ENCODE data around the gene FNDC3B.

FNDC3B gene

GRCh38 chr3:172151651-172152649 is 112.6 kb downstream of the FNDC3B start:
- no peak for TF ChIP-seq CTCF (IDR thresholded peaks at IDR 0.05; ENCODE audit: low read depth, low read length, missing control alignments)
- H3K4me3 ChIP-seq (ENCODE audit: low read depth, low read length): no peak overlapping the region
- in situ Hi-C loops (cut with HindIII; ENCODE audit: low sequenced_read_pairs): no loop called here
- no peak for DNase-seq (ENCODE audit: low read depth)

GRCh38 chr3:172152874-172153273 is 113.5 kb downstream of the FNDC3B start:
- no peak for TF ChIP-seq CTCF (IDR thresholded peaks at IDR 0.05; ENCODE audit: low read depth, low read length, missing control alignments)
- no peak for DNase-seq (ENCODE audit: low read depth)
- in situ Hi-C loops (cut with HindIII; ENCODE audit: low sequenced_read_pairs): no loop called here
- H3K4me3 ChIP-seq (ENCODE audit: low read depth, low read length): no peak overlapping the region

- no peak overlapping the region for H3K4me3 ChIP-seq (ENCODE audit: low read depth, low read length)
- peak; percentile 95 for DNase-seq (ENCODE audit: low read depth)
- TF ChIP-seq CTCF (IDR thresholded peaks at IDR 0.05; ENCODE audit: low read depth, low read length, missing control alignments): no peak
- in situ Hi-C loops (cut with HindIII; ENCODE audit: low sequenced_read_pairs): no loop called here
Measured at GRCh38 chr3:172153335-172153861, 114.0 kb downstream of the FNDC3B start.

- TF ChIP-seq CTCF (IDR thresholded peaks at IDR 0.05; ENCODE audit: low read depth, low read length, missing control alignments): no peak
- in situ Hi-C loops (cut with HindIII; ENCODE audit: low sequenced_read_pairs): no loop called here
- H3K4me3 ChIP-seq (ENCODE audit: low read depth, low read length): no peak overlapping the region
- DNase-seq (ENCODE audit: low read depth): no peak
Measured at GRCh38 chr3:172154768-172155664, 115.6 kb downstream of the FNDC3B start.

GRCh38 chr3:172155897-172156585 is 116.7 kb downstream of the FNDC3B start:
- in situ Hi-C loops (cut with HindIII; ENCODE audit: low sequenced_read_pairs): no loop called here
- DNase-seq (ENCODE audit: low read depth): no peak
- TF ChIP-seq CTCF (IDR thresholded peaks at IDR 0.05; ENCODE audit: low read depth, low read length, missing control alignments): no peak
- H3K4me3 ChIP-seq (ENCODE audit: low read depth, low read length): no peak overlapping the region

GRCh38 chr3:172156586-172156955 is 117.2 kb downstream of the FNDC3B start:
- no peak for TF ChIP-seq CTCF (IDR thresholded peaks at IDR 0.05; ENCODE audit: low read depth, low read length, missing control alignments)
- DNase-seq (ENCODE audit: low read depth): no peak
- H3K4me3 ChIP-seq (ENCODE audit: low read depth, low read length): no peak overlapping the region
- in situ Hi-C loops (cut with HindIII; ENCODE audit: low sequenced_read_pairs): no loop called here

Measured in astrocyte of the cerebellum (primary cell).